SJCRH30 (cell line): ENCODE measurements around the gene CYP4F22. TPM values are rescaled to one million over a fixed set of nuclear protein-coding genes. Genes with fewer than 3 reads are reported as not detected.
"Not testable (repeated sequence)": the region's sequence is repeated elsewhere in the genome, so short reads cannot be mapped to it uniquely, and the experiment has no call there.

Experiments
- DNase-seq, 2 experiments: peaks; one replicate each; pipeline ENCODE4 v3.0.0-alpha.2; 2015 to 2020
- H3K27ac ChIP-seq: fragments of 250-450 bp; sonication (Bioruptor Pico); 2 replicates; pipeline ENCODE4 v1.5.1; 2020; ENCODE audit warnings: mild to moderate bottlenecking, moderate library complexity
- H3K27me3 ChIP-seq: fragments of 250-450 bp; sonication (Bioruptor Pico); 2 replicates; pipeline ENCODE4 v1.5.1; 2020; ENCODE audit warnings: mild to moderate bottlenecking, moderate library complexity
- H3K36me3 ChIP-seq: fragments of 250-450 bp; sonication (Bioruptor Pico); 2 replicates; pipeline ENCODE4 v1.5.1; 2020; ENCODE audit warnings: mild to moderate bottlenecking, moderate library complexity
- H3K4me1 ChIP-seq: fragments of 250-450 bp; sonication (Bioruptor Pico); 2 replicates; pipeline ENCODE4 v1.5.1; 2020; ENCODE audit warnings: mild to moderate bottlenecking, moderate library complexity
- H3K4me3 ChIP-seq: fragments of 250-450 bp; sonication (Bioruptor Pico); 2 replicates; pipeline ENCODE4 v1.5.1; 2020; ENCODE audit warnings: mild to moderate bottlenecking, moderate library complexity
- H3K9me3 ChIP-seq: fragments of 250-450 bp; sonication (Bioruptor Pico); replicated peaks from 2 replicates; pipeline ENCODE4 v1.5.1; 2020; ENCODE audit warnings: mild to moderate bottlenecking, moderate library complexity
- total RNA-seq: library from RNA; depleted of rRNA; stranded (reverse); fragments of >200 nt; shearing (Covaris generic); gene quantifications from 2 replicates; pipeline ENCODE4 v1.2.3, GENCODE V29; 2014

CYP4F22 gene
- total RNA-seq, 1 experiment from 2014 or later, result not detected

GRCh38 chr19:15476325-15476724 is 32.0 kb upstream of the CYP4F22 start:
- peaks cover 5% of the 10 kb centered on the region; the same call in 1 of the 2 replicates for H3K27me3 ChIP-seq
- H3K36me3 ChIP-seq, result no peaks in the 10 kb centered on the region
- no peak overlapping the region for H3K27ac ChIP-seq
- no peaks in the 10 kb centered on the region for H3K9me3 ChIP-seq
- H3K4me3 ChIP-seq, result no peak overlapping the region
- DNase-seq, result no peak
- no peaks in the 10 kb centered on the region for H3K4me1 ChIP-seq

- no peaks in the 10 kb centered on the region for H3K4me1 ChIP-seq
- H3K9me3 ChIP-seq, result no peaks in the 10 kb centered on the region
- H3K27ac ChIP-seq, result no peak within 1 kb of the TSS
- H3K4me3 ChIP-seq, result no peak within 1 kb of the TSS
- H3K27me3 ChIP-seq, result peaks cover 5% of the 10 kb centered on the region; the same call in 1 of the 2 replicates
- DNase-seq, result no peak
- H3K36me3 ChIP-seq, result no peaks in the 10 kb centered on the region
Observed at GRCh38 chr19:15479391-15480345, 28.7 kb upstream of the CYP4F22 start, which contains the start of gene PGLYRP2. TSS of gene PGLYRP2 (minus strand) at chr19:15479501. CDS start at chr19:15479371, 130 bp downstream.

GRCh38 chr19:15480996-15481395 is 27.3 kb upstream of the CYP4F22 start:
- not testable (repeated sequence) for H3K4me3 ChIP-seq, H3K27ac ChIP-seq, DNase-seq, H3K27me3 ChIP-seq, H3K9me3 ChIP-seq, H3K36me3 ChIP-seq, H3K4me1 ChIP-seq

DNA sequence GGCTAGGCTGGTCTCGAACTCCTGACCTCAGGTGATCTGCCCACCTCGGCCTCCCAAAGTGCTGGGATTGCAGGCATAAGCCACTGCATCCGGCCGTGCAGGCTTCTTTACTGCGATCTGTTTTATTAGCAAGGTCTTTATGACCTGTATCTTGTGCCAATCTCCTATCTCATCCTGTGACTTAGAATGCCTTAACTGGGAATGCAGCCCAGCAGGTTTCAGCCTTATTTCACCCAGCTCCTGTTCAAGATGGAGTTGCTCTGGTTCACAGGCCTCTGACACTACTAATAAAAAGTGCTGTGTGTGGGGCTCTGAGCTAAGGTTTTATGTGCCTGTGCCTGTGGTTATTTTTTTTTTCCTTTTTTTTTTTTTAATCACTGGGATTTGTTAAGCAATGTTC is 22.6 kb upstream of the CYP4F22 start:
- H3K27me3 ChIP-seq, H3K4me1 ChIP-seq, DNase-seq, H3K9me3 ChIP-seq, H3K27ac ChIP-seq, H3K4me3 ChIP-seq, H3K36me3 ChIP-seq: not testable (repeated sequence)

- H3K27ac ChIP-seq, result no peak overlapping the region
Observed at GRCh38 chr19:15487038-15487437, 21.3 kb upstream of the CYP4F22 start.

GRCh38 chr19:15488489-15489226 is 19.7 kb upstream of the CYP4F22 start:
- Histone ChIP-seq H3K9me3 (0 out of 2 replicates have a peak, but pooled peaks cover 4% of the 10 kb centered on the region), H3K36me3 (no peaks in the 10 kb centered on the region), H3K4me3 (no peak overlapping the region), H3K27me3 (no peaks in the 10 kb centered on the region), H3K27ac (no peak overlapping the region), H3K4me1 (no peaks in the 10 kb centered on the region)
- no peak for DNase-seq

More at GRCh38 chr19:15487038-15487437, 21.3 kb upstream of the CYP4F22 start:
- Histone ChIP-seq H3K9me3 (0 out of 2 replicates have a peak, but pooled peaks cover 4% of the 10 kb centered on the region), H3K27me3 (no peaks in the 10 kb centered on the region), H3K36me3 (no peaks in the 10 kb centered on the region), H3K4me1 (no peaks in the 10 kb centered on the region), H3K4me3 (no peak overlapping the region)
- no peak for DNase-seq

GRCh38 chr19:15495151-15495550 is 13.2 kb upstream of the CYP4F22 start:
- Histone ChIP-seq H3K4me1 (no peaks in the 10 kb centered on the region), H3K9me3 (no peaks in the 10 kb centered on the region), H3K36me3 (no peaks in the 10 kb centered on the region), H3K27me3 (peaks cover 2% of the 10 kb centered on the region; the same call in 1 of the 2 replicates), H3K4me3 (no peak overlapping the region), H3K27ac (no peak overlapping the region)
- DNase-seq, result no peak

- no peak for DNase-seq
- Histone ChIP-seq H3K4me3 (no peak overlapping the region), H3K4me1 (no peaks in the 10 kb centered on the region), H3K27me3 (peaks cover 12% of the 10 kb centered on the region; the same call in 1 of the 2 replicates), H3K27ac (no peak overlapping the region), H3K36me3 (no peaks in the 10 kb centered on the region), H3K9me3 (no peaks in the 10 kb centered on the region)
Observed at GRCh38 chr19:15498156-15498858, 10.0 kb upstream of the CYP4F22 start.

- Histone ChIP-seq H3K4me3 (no peak overlapping the region), H3K27ac (no peak overlapping the region), H3K4me1 (no peaks in the 10 kb centered on the region), H3K27me3 (peaks cover 12% of the 10 kb centered on the region; the same call in 1 of the 2 replicates), H3K9me3 (no peaks in the 10 kb centered on the region), H3K36me3 (no peaks in the 10 kb centered on the region)
- DNase-seq, result no peak
Observed at GRCh38 chr19:15498910-15499309, 9.4 kb upstream of the CYP4F22 start.

- 0 out of 2 replicates have a peak, but pooled peaks cover 10% of the 10 kb centered on the region for H3K27me3 ChIP-seq
- no peaks in the 10 kb centered on the region for H3K9me3 ChIP-seq
- H3K36me3 ChIP-seq, result no peaks in the 10 kb centered on the region
- H3K27ac ChIP-seq, result no peak overlapping the region
- no peak for DNase-seq
- H3K4me1 ChIP-seq, result no peaks in the 10 kb centered on the region
- H3K4me3 ChIP-seq, result no peak overlapping the region
Observed at GRCh38 chr19:15501596-15501995, 6.7 kb upstream of the CYP4F22 start.

GRCh38 chr19:15502264-15502663 is 6.1 kb upstream of the CYP4F22 start:
- H3K4me3 ChIP-seq, result no peak overlapping the region
- H3K9me3 ChIP-seq, result no peaks in the 10 kb centered on the region
- 0 out of 2 replicates have a peak, but pooled peaks cover 11% of the 10 kb centered on the region for H3K27me3 ChIP-seq
- no peak for DNase-seq
- H3K36me3 ChIP-seq, result no peaks in the 10 kb centered on the region
- no peaks in the 10 kb centered on the region for H3K4me1 ChIP-seq
- H3K27ac ChIP-seq, result no peak overlapping the region

- no peaks in the 10 kb centered on the region for H3K36me3 ChIP-seq
- H3K4me1 ChIP-seq, result no peaks in the 10 kb centered on the region
- no peaks in the 10 kb centered on the region for H3K9me3 ChIP-seq
- no peak overlapping the region for H3K27ac ChIP-seq
- no peak overlapping the region for H3K4me3 ChIP-seq
- peaks cover 22% of the 10 kb centered on the region; the same call in 1 of the 2 replicates for H3K27me3 ChIP-seq
- DNase-seq, result no peak
Observed at GRCh38 chr19:15506074-15506571, 2.2 kb upstream of the CYP4F22 start.

DNA sequence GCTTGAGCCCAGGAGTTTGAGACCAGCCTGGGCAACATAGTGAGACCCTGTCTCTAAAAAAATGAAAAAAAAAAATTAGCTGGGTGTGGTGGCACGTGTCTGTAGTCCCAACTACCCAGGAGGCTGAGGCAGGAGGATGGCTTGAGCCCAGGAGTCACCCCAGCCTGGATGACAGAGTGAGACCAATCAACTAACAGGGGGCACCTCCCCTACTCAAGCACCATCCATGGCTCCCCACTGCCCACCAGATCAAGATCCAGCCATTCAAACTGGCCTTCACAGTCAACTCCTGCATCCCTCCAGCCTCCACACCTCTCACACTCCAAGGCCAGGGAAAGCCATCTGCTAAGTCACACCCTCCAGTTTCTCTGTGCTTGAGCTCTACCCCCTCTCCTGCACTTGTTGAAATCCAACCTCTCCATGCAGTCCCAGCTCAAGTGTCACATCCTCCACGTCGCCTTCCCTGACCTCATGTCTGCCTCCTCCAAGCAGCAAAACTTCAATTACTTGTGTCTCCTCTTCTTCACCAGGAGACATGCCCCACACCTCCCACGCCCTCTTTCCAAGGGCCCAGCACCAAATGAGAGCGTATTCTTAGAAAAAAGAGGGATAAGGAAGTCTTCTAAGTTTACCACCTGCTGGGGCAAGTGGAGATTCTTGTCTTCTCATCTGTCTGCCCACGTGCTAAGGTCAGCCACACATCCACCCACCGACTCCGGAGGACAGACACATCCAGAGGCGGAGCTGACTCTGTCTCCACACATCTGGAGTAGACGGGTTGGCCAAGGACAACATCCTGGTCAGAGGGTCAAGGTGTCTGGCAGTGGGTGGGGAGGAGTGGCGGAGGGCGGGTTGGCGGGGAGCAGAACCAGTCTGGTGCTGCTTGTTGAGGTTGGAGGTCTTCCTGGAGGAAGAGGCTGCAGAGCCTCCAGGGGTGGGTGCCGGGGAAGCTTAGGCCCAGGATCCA is 974 bp upstream of the CYP4F22 start:
- Histone ChIP-seq H3K27me3 (peaks cover 18% of the 10 kb centered on the region; the same call in 1 of the 2 replicates), H3K4me1 (no peaks in the 10 kb centered on the region), H3K27ac (no peak overlapping the region), H3K4me3 (no peak overlapping the region), H3K9me3 (no peaks in the 10 kb centered on the region), H3K36me3 (no peaks in the 10 kb centered on the region)
- DNase-seq, result no peak
